Heart left ventricle (tissue), 13 donors: ENCODE results near the gene AMBN.

Experiments
- POLR2A ChIP-seq, 2 donors: fragments of 450-650 bp; IDR thresholded peaks; one replicate each; pipeline ENCODE4 v1.6.1; 2017; ENCODE audit warnings: antibody characterized with exemption in 2 of 2, mild to moderate bottlenecking in 2 of 2, moderate library complexity in 2 of 2
- TF ChIP-seq, protein P1 (sequence below), 12 donors: fragments of 200-600 bp; sonication (generic) in 4 of 12; IDR thresholded peaks; one replicate each; pipeline versions ENCODE4 v1.5.0 to v1.8.0; 2018 to 2022; ENCODE audit warnings: antibody characterized with exemption in 12 of 12, mild to moderate bottlenecking in 5 of 12
- donor health status: ischemic (EF 13 %, LVEDD 7.1; RV severe dilation, severe dysfunction).
- donor health status: DM: no; HTN: yes; CAD: no.
- donor health status: DM: no; HTN: no; CAD: no.
- donor health status: ischemic (EF 25% LVEDD 6.9; RV normal size, moderate dysfunction).
- donor health status: ischemic (EF 25% LVEDD 5.7; RV mildly dilated, moderate dysfunction).
- donor health status: ischemic (EF 35%, LVEDD 5.7; RV mildly dilated, moderate dysfunction).
- donor health status: nonischemic (EF 11% LVEDD 7.7; RV severe dilation, severe dysfunction).
- donor health status: DM: yes; HTN: yes; CAD: no.
- donor health status: PGD.
- donor health status: ischemic (EF 29% LVEDD 5.4; RV normal size, mild dysfunction).
- donor health status: nonischemic (EF 23%, LVEDD 6.1; RV moderate dilation, normal function).

DNA sequence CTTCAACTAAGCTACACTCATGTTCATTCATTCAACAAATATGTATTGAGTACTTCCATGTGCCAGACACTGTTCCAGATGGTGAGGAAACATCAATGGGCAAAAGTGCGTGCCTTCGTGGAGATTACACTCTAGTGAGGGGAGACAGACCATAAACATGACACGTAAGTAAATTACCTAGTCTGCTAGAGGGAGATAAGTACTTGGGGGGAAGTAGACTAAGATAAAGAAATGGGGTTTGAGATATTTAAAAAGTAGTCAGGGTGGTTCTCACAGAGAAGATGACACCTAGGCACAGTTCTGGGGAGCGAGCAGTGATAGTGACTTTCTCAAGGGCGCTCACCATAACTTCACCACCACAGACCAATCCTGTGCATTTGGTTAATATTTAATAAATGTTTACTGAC, 62.6 kb downstream of the AMBN start:
- TF ChIP-seq, protein P1, sequence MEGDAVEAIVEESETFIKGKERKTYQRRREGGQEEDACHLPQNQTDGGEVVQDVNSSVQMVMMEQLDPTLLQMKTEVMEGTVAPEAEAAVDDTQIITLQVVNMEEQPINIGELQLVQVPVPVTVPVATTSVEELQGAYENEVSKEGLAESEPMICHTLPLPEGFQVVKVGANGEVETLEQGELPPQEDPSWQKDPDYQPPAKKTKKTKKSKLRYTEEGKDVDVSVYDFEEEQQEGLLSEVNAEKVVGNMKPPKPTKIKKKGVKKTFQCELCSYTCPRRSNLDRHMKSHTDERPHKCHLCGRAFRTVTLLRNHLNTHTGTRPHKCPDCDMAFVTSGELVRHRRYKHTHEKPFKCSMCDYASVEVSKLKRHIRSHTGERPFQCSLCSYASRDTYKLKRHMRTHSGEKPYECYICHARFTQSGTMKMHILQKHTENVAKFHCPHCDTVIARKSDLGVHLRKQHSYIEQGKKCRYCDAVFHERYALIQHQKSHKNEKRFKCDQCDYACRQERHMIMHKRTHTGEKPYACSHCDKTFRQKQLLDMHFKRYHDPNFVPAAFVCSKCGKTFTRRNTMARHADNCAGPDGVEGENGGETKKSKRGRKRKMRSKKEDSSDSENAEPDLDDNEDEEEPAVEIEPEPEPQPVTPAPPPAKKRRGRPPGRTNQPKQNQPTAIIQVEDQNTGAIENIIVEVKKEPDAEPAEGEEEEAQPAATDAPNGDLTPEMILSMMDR (IDR thresholded peaks at IDR 0.05) = no peak
- TF ChIP-seq POLR2A (IDR thresholded peaks at IDR 0.05) = no peak
